ENCODE data around the gene SNPH. TPM values are rescaled to one million over a fixed set of nuclear protein-coding genes. Genes with fewer than 3 reads are reported as not detected.

The SNPH gene
- total RNA-seq, 1 experiment from 2014 or later: 2.2 TPM

DNA sequence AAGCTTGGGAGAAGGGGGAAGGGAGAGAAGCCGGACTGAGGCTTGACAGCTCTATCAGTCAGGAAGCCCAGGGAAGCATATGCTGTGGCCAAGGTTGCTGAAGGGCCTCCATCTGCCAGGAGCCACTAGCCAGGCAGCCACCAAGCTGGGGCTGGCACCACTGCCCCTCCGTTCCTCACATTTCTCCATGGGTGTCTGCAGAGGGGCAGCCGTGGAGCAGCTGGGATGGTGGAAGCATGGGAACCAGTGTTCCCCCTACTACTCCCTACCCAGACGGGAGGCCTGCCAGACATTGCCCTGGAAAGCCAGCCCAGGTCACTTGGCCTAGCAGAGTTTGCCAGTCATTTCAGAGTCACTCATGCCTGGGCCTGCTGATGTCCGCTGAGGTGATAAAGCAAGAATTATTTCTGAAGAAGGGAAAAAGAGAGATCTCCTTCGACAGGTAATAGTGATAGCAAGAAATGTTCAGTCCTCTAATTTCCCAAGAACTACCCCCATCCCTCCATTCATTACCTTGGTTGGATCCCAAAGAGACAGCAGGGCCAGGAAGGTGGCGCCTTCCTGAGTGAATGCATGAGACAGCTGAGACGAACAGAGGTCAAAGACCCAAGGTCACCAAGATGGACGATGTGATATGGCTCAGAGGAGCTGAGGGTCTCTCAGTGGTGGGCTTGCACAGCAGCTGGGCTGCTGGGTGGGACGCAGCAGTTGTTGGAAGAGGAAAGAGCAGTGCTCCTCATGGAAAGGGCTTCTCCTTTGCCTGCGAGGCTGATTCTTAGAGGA is 21.9 kb downstream of the SNPH start:
- Mint-ChIP-seq H3K4me3 (ENCODE audit: unreplicated experiment) (no peak overlapping the region), H3K27ac (ENCODE audit: low read depth, unreplicated experiment) (no peak overlapping the region), H3K27me3 (ENCODE audit: insufficient read depth, unreplicated experiment) (no peaks in the 10 kb centered on the region), H3K4me1 (ENCODE audit: insufficient read depth, unreplicated experiment) (peaks cover 18% of the 10 kb centered on the region), H3K9me3 (ENCODE audit: unreplicated experiment) (no peaks in the 10 kb centered on the region), H3K36me3 (ENCODE audit: insufficient read depth, unreplicated experiment) (no peaks in the 10 kb centered on the region)
- BruUV-seq (replicated peaks): no TSS peak
- TF ChIP-seq, protein P1, sequence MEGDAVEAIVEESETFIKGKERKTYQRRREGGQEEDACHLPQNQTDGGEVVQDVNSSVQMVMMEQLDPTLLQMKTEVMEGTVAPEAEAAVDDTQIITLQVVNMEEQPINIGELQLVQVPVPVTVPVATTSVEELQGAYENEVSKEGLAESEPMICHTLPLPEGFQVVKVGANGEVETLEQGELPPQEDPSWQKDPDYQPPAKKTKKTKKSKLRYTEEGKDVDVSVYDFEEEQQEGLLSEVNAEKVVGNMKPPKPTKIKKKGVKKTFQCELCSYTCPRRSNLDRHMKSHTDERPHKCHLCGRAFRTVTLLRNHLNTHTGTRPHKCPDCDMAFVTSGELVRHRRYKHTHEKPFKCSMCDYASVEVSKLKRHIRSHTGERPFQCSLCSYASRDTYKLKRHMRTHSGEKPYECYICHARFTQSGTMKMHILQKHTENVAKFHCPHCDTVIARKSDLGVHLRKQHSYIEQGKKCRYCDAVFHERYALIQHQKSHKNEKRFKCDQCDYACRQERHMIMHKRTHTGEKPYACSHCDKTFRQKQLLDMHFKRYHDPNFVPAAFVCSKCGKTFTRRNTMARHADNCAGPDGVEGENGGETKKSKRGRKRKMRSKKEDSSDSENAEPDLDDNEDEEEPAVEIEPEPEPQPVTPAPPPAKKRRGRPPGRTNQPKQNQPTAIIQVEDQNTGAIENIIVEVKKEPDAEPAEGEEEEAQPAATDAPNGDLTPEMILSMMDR (IDR thresholded peaks at IDR 0.05; ENCODE audit: unreplicated experiment): no peak
- POLR2A ChIA-PET: interaction anchor here (0.6 to 0.9 kb wide), 2 partner anchors 38 to 132 kb away, joined by 3 to 4 read pairs; no protein-coding TSS in a partner anchor
- CTCF ChIA-PET: interaction anchor here (1.0 kb wide), 1 partner anchor 21 kb away, joined by 3 read pairs; no protein-coding TSS in a partner anchor
- intact Hi-C loops (cut with micrococcal nuclease): no loop called here
- DNase-seq (ENCODE audit: unreplicated experiment): no peak

DNA sequence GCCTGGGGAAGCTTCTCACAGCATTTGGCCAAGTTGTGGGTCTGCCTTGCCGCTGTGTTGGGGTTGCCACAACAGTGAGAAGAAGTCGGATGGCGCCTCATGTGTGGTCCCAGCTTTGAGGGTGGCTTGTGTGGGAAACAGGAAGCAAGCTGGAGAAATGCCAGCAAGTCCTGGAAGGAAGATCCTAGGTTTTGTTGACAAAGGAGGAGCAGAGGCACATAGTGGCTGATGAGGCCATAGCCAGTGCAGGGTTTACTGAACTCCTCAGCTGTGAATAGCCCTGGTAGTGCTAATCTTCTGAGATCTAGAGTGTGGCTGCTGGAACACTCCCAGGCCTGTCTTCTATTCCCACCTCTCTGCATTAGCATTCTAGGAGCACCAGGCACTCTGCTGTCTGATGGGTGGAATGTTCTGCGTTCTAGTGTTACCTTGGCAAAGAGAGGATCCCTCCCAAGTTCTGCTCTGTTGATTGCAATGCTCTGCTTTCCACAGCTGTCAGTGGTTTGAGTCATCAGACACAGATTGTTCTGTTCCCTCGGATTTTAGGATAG is 25.2 kb downstream of the SNPH start:
- no peaks in the 10 kb centered on the region for H3K9me3 Mint-ChIP-seq (ENCODE audit: unreplicated experiment)
- H3K4me1 Mint-ChIP-seq (ENCODE audit: insufficient read depth, unreplicated experiment): peaks cover 18% of the 10 kb centered on the region
- peak overlapping the region; percentile 39 for H3K27ac Mint-ChIP-seq (ENCODE audit: low read depth, unreplicated experiment)
- POLR2A ChIA-PET: interaction anchor here (0.6 to 1.7 kb wide), 3 partner anchors 32 to 668 kb away, joined by 3 to 4 read pairs (median 3); no protein-coding TSS in a partner anchor
- CTCF ChIA-PET: interaction anchor here (0.7 kb wide), 1 partner anchor 9 kb away, joined by 4 read pairs; no protein-coding TSS in a partner anchor
- intact Hi-C loops (cut with micrococcal nuclease): no loop called here
- no peaks in the 10 kb centered on the region for H3K27me3 Mint-ChIP-seq (ENCODE audit: insufficient read depth, unreplicated experiment)
- no TSS peak for BruUV-seq (replicated peaks)
- H3K4me3 Mint-ChIP-seq (ENCODE audit: unreplicated experiment): peak overlapping the region; percentile 12
- H3K36me3 Mint-ChIP-seq (ENCODE audit: insufficient read depth, unreplicated experiment): no peaks in the 10 kb centered on the region
- peak; percentile 6 for DNase-seq (ENCODE audit: unreplicated experiment)
- TF ChIP-seq, protein P1 (IDR thresholded peaks at IDR 0.05; ENCODE audit: unreplicated experiment): no peak

DNA sequence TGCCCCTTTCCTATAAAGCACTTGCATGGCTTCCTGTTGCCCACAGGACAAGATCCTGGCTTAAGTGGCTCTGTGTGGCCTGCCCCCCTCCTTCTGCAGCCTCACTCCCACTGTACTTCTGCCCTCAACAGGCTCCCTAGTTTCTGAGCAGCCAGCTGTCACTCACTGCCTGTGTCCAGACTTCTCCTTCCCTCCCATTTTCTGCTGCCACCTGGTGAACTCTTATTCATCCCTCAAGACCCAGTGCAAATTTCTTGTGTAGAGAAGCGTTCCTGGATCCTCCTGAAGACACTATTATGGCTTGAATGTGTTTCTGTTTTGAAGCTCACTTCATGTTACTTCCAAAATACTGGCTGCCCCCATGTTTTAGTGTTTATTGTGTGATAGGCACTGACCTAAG is 26.5 kb downstream of the SNPH start:
- DNase-seq (ENCODE audit: unreplicated experiment): no peak
- Mint-ChIP-seq H3K9me3 (ENCODE audit: unreplicated experiment) (no peaks in the 10 kb centered on the region), H3K4me3 (ENCODE audit: unreplicated experiment) (no peak overlapping the region), H3K27me3 (ENCODE audit: insufficient read depth, unreplicated experiment) (no peaks in the 10 kb centered on the region), H3K27ac (ENCODE audit: low read depth, unreplicated experiment) (no peak overlapping the region), H3K4me1 (ENCODE audit: insufficient read depth, unreplicated experiment) (peaks cover 18% of the 10 kb centered on the region), H3K36me3 (ENCODE audit: insufficient read depth, unreplicated experiment) (peaks cover 6% of the 10 kb centered on the region)
- intact Hi-C loops (cut with micrococcal nuclease): no loop called here
- CTCF ChIA-PET: no interaction called here
- no TSS peak for BruUV-seq (replicated peaks)
- TF ChIP-seq, protein P1 (IDR thresholded peaks at IDR 0.05; ENCODE audit: unreplicated experiment): no peak
- POLR2A ChIA-PET: no interaction called here

DNA sequence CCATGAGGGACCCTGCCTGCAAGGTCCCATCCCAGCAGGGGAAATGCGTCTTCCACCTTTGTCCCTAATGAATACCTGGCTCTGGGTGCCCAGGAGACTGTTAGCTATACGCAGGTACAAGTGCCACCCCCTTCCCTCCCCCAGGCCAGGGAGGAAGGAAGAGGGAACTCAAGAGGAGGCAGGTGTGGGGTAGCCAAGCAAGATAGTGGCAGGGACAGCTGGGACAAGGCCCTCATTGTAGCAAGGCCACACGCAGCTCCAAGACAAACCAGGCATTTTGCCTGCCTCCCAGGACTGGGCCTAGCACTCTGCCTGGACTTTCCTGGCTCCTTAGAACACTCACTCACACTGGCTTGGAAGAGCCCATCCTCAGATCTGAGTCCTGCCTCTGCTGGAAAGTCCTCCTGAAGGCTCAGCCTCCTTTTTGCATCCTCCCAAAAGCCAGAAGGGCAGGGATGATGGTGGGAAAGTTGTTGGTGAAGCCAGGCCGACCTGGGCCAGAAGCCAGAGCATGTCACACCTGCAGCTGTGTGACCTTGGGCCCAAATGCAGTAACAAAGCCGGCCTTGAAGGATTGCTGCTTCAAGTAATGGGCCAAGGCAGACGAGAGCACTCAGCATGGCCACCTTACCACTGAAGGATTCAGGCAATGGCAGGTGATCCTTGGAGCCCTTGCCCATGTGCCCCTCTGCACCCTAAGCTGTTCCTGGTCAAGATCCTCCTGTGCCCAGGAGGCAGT is 27.7 kb downstream of the SNPH start:
- TF ChIP-seq, protein P1 (IDR thresholded peaks at IDR 0.05; ENCODE audit: unreplicated experiment): no peak
- no TSS peak for BruUV-seq (replicated peaks)
- Mint-ChIP-seq H3K4me3 (ENCODE audit: unreplicated experiment) (no peak overlapping the region), H3K27me3 (ENCODE audit: insufficient read depth, unreplicated experiment) (no peaks in the 10 kb centered on the region), H3K36me3 (ENCODE audit: insufficient read depth, unreplicated experiment) (peaks cover 6% of the 10 kb centered on the region), H3K27ac (ENCODE audit: low read depth, unreplicated experiment) (no peak overlapping the region), H3K9me3 (ENCODE audit: unreplicated experiment) (no peaks in the 10 kb centered on the region), H3K4me1 (ENCODE audit: insufficient read depth, unreplicated experiment) (peaks cover 18% of the 10 kb centered on the region)
- CTCF ChIA-PET: no interaction called here
- intact Hi-C loops (cut with micrococcal nuclease): no loop called here
- POLR2A ChIA-PET: interaction anchor here (0.6 kb wide), 1 partner anchor 918 kb away, joined by 5 read pairs; no protein-coding TSS in a partner anchor
- no peak for DNase-seq (ENCODE audit: unreplicated experiment)

Data from MCF 10A (cell line).